HG03432 (cell line): Measurements from ENCODE around the gene CPSF4L.

Source experiments
- ATAC-seq: cut with Tn5 transposase; IDR thresholded peaks from one replicate; pipeline ENCODE4 v1.9.1; 2021; ENCODE audit warnings: mild to moderate bottlenecking, moderate library complexity; ENCODE audit not compliant: unreplicated experiment

CPSF4L gene

DNA sequence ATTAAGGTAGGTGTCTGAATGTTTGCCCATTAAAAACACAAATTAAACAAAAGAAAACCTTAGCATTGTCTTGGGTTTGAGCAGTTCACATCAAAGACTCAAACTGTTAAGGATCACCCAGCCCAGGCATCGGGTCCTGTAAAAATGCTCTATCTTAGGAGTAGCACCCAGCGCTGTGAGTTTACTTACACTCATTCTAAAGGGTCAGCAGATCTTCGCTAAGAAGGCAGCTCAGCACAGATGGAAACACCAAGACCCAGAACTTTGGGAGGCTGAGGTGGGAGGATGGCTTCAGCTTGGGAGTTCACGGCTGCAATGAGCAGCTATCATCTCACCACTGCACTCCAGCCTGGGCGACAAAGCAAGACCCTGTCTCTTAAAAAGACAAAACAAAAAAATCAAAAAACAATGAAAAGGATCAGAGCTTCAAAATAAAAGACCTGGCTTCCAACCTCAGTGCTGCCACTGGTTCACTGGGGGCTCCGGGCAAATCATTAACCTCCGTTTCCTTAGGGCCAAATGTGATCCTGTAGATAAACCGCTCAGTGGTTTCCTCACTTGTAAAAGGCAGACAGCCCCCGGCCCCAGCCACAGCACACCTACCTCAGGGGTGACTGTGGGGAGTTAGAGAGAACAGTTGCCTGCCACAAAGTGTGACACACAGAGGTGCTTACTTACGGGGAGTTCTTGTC lies 57.7 kb downstream of the CPSF4L start:
- no peak for ATAC-seq

DNA sequence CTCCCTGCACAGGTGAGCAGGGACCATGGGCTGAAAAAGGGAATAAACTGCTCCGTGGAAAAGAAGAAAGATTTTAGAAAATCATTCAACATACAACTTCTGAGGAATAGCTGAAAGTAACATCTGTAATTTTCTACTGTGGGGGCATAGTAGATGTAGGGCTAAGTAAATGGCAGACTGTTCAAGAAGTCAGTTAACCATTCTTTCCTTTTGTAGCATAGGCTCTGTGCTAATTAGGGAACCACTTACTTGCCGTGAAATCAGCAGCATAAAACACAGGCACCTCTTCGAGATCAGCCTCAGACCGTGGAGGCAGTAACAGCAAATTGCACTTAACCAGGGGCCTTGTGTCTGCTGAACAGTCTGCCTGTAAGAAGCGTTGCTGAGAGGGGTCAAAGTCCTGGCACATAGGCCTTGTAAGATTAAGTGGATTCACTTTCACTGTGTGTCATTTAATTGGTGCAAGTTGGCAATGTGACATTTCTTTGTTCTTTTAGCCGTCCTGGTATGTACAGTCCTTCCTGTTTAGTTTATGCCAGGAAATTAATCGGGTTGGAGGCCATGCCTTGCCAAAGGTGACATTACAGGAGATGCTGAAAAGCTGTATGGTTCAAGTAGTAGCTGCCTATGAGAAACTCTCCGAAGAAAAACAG lies 58.4 kb downstream of the CPSF4L start:
- ATAC-seq, result no peak

DNA sequence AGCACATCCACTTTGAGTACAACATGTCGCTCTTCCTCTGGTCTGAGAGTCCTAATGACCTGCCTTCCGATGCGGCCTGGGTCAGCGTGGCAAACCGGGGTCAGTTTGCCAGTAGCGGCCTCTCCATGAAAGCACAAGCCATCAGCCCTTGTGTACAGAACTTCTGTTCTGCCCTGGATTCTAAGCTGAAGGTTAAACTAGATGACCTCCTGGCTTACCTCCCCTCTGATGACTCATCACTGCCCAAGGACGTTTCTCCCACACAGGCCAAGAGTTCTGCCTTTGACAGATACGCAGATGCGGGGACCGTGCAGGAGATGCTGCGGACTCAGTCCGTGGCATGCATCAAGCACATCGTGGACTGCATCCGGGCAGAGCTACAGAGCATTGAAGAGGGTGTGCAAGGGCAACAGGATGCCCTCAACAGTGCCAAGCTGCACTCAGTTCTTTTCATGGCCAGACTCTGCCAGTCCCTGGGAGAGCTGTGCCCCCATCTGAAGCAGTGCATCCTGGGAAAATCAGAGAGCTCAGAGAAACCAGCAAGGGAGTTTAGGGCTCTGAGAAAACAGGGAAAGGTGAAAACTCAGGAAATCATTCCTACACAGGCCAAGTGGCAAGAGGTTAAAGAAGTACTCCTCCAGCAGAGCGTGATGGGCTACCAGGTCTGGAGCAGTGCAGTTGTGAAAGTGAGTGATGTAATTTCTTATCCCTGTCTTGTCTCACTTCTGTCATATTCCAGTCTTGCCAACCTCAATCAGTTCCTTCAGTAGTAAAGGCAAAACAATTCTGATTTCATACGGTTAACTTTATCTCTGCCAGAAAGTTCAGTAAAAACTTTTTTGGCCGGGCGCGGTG lies 60.2 kb downstream of the CPSF4L start:
- ATAC-seq, result no peak

DNA sequence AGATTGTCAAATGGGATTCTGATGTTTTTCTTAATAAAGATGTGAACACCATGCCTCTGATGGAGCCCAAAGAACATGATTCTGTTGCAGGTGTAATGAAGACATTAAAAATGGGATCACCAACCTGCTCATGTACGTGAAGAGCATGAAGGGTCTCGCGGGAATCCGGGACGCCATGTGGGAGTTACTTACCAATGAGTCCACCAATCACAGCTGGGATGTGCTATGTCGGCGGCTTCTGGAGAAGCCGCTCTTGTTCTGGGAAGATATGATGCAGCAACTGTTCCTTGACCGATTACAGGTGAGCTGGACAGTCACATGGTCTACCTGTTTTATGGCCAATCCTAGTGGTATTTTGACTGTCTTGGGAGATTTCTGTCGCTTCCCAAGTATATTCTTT lies 61.2 kb downstream of the CPSF4L start:
- ATAC-seq, result no peak

DNA sequence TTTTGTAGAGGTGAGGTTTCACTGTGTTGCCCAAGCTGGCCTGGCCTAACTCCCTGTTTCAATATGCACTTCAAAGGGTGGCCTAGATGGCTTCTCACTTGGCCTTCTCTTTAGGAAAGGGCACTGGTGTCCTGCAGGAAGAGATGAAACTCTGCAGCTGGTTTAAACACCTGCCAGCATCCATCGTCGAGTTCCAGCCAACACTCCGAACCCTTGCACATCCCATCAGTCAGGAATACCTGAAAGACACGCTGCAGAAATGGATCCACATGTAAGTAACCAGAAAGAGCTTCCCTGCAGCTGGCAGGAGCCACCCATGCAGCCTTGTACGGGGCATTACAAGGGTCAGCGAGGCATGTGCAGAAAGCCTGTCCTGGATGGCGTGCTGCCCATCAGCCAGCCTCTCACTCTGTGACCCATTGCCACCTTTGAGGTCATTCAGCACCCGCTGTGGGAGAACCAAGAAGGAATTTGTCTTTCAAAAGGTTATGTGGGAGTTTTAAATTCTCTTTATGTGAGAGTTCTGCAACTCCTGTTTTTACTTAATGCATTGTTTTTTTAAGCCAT lies 61.8 kb downstream of the CPSF4L start:
- no peak for ATAC-seq

DNA sequence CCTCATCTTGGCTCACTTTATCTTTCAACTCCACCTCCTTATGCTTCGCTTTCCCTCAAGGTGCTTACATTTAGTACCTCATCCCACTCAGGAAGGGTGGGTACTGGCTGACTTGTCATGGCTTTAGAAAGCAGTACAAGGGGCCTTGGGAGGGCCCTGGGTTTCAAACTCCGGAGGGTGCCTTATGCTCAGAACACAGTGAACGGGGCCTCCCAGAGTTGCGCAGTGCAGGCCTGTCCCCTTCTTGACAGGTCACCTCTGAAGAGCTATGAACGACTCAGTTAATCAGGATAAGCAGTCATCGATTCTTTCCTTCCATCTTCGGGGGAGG lies 62.8 kb downstream of the CPSF4L start:
- ATAC-seq, result no peak
